Spleen (tissue), 11 donors: ENCODE data around the gene KRTAP10-3. TPM values are rescaled to one million over a fixed set of nuclear protein-coding genes. Genes with fewer than 3 reads are reported as not detected.

Experiments
- DNase-seq: peaks from one replicate; pipeline ENCODE4 v3.0.0-alpha.2; 2020
- H3K27ac ChIP-seq, 8 donors: fragments of 200-600 bp; sonication (generic) in 7 of 8; 1 replicate in 4 of 8; 2 replicates in 4 of 8; pipeline versions ENCODE4 v1.5.0 to v1.8.0; 2016 to 2021; ENCODE audit warnings: inconsistent platforms in 4 of 8, mild to moderate bottlenecking in 4 of 8, moderate library complexity in 1 of 8
- H3K27me3 ChIP-seq, 7 donors: fragments of 200-600 bp; sonication (generic) in 6 of 7; replicated peaks in 1 of 7; 1 replicate in 4 of 7; 2 replicates in 3 of 7; pipeline versions ENCODE4 v1.5.0 to v1.8.0; 2016 to 2021; ENCODE audit warnings: inconsistent platforms in 3 of 7, mild to moderate bottlenecking in 1 of 7
- H3K36me3 ChIP-seq, 6 donors: fragments of 200-600 bp; sonication (generic) in 5 of 6; 1 replicate in 4 of 6; 2 replicates in 2 of 6; pipeline versions ENCODE4 v1.5.0 to v1.8.0; 2016 to 2021; ENCODE audit warnings: inconsistent platforms in 2 of 6
- H3K4me1 ChIP-seq, 6 donors: fragments of 200-600 bp; sonication (generic) in 5 of 6; 1 replicate in 3 of 6; 2 replicates in 3 of 6; pipeline versions ENCODE4 v1.5.0 to v1.8.0; 2016 to 2021; ENCODE audit warnings: inconsistent platforms in 3 of 6
- H3K4me3 ChIP-seq, 8 donors: fragments of 200-600 bp; sonication (generic) in 7 of 8; 1 replicate in 4 of 8; 2 replicates in 4 of 8; pipeline versions ENCODE4 v1.5.0 to v1.8.0; 2016 to 2021; ENCODE audit warnings: inconsistent platforms in 4 of 8, mild to moderate bottlenecking in 4 of 8, moderate library complexity in 2 of 8
- H3K9me3 ChIP-seq, 8 donors: fragments of 200-600 bp; sonication (generic) in 7 of 8; 1 replicate in 4 of 8; 2 replicates in 4 of 8; pipeline versions ENCODE4 v1.5.0 to v1.8.0; 2016 to 2021; ENCODE audit warnings: inconsistent platforms in 4 of 8
- POLR2A ChIP-seq, 3 donors: fragments of 450-650 bp; IDR thresholded peaks; one replicate each; pipeline ENCODE4 v1.5.1; 2017; ENCODE audit warnings: antibody characterized with exemption in 3 of 3, mild to moderate bottlenecking in 1 of 3
- POLR2AphosphoS5 ChIP-seq, 3 donors: sonication (generic); formaldehyde crosslinking; IDR thresholded peaks; one replicate each; pipeline ENCODE4 v1.5.1; 2017; ENCODE audit warnings: antibody characterized with exemption in 3 of 3
- WGBS, 5 donors: extraction: QIAGEN DNeasy Blood & Tissue Kit in 3 of 5; methylation state at CpG; one replicate each; pipeline versions ENCODE4 v1.1.5 to v1.1.7; 2013 to 2018; 5-methylcytosine and 5-hydroxymethylcytosine counted together
- intact Hi-C: fragments of 100-400 bp; cut with DNase I; formaldehyde crosslinking; loops from one replicate; pipeline ENCODE4 v1.15.0; 2023; ENCODE audit warnings: low total_unique reads
- polyA plus RNA-seq, 3 donors: library from polyadenylated mRNA; stranded (reverse); fragments of 200-250 nt; gene quantifications; one replicate each; pipeline ENCODE4 v1.2.1, GENCODE V29; 2013
- total RNA-seq, 7 donors: library from RNA; depleted of rRNA in 3 of 7; stranded (reverse); fragments of >200 nt in 3 of 7; fragmentation: NEBNext Ultra II Directional in 4 of 7; extraction: Animal tissue kit (Norgen Biotek cat#: 25700) in 4 of 7; gene quantifications; one replicate each; pipeline versions ENCODE4 v1.1.0 to v1.2.1, GENCODE V29; 2016 to 2021
- TF ChIP-seq, protein P1 (sequence below), 11 experiments: fragments of 200-600 bp in 7 of 11; fragments of 450-650 bp in 4 of 11; sonication (generic) in 4 of 11; IDR thresholded peaks in 8 of 11; conservative IDR thresholded peaks in 3 of 11; 1 replicate in 7 of 11; 2 replicates in 4 of 11; pipeline versions ENCODE4 v1.4.0 to v1.8.0; 2016 to 2021; ENCODE audit warnings: antibody characterized with exemption in 11 of 11, inconsistent platforms in 4 of 11, mild to moderate bottlenecking in 1 of 11
- donor health status: healthy with polysubstance abuse.
- donor health status: DM: no; HTN: no; CAD: no; lungs with moderate emphysema.
- donor health status: DM: no; HTN: no; CAD: no.
- donor health status: Bipolar disorder and iron deficiency.
- donor health status: healthy.
- donor health status: DM: no; HTN: no; CAD: no.
- donor health status: DM: yes; HTN: yes; CAD: no.

Gene KRTAP10-3
- total and polyA plus RNA-seq, 10 donors: not detected

DNA sequence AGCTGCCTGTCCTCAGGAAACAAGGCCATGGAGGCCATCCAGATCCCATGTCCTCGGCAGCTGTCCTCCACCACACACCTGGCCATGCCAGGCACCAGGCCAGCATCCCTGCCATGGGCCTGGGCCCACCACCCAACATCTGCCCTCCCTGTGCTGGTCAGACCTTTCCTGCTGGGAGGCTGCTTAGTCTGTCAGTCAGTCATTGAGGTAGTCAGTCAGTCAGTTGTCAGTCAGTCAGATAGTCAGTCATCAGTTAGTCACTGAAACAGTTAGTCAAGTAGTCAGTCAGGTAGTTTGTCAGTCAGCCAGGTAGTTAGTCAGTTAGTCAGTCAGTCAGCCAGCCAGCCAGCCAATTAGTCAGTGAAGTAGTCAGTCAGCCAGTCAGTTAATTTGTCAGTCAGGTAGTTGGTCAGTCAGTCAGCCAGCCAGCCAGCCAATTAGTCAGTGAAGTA lies 35.8 kb downstream of the KRTAP10-3 start:
- H3K27me3 ChIP-seq: peaks cover 0 to 31% (median 0%) of the 10 kb centered on the region in 7 donors
- no peak overlapping the region for H3K27ac ChIP-seq
- no peak overlapping the region for H3K4me3 ChIP-seq
- TF ChIP-seq POLR2A (IDR thresholded peaks at IDR 0.05): no peak
- TF ChIP-seq, protein P1, sequence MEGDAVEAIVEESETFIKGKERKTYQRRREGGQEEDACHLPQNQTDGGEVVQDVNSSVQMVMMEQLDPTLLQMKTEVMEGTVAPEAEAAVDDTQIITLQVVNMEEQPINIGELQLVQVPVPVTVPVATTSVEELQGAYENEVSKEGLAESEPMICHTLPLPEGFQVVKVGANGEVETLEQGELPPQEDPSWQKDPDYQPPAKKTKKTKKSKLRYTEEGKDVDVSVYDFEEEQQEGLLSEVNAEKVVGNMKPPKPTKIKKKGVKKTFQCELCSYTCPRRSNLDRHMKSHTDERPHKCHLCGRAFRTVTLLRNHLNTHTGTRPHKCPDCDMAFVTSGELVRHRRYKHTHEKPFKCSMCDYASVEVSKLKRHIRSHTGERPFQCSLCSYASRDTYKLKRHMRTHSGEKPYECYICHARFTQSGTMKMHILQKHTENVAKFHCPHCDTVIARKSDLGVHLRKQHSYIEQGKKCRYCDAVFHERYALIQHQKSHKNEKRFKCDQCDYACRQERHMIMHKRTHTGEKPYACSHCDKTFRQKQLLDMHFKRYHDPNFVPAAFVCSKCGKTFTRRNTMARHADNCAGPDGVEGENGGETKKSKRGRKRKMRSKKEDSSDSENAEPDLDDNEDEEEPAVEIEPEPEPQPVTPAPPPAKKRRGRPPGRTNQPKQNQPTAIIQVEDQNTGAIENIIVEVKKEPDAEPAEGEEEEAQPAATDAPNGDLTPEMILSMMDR (IDR thresholded peaks at IDR 0.05 in 8 of 11, conservative IDR thresholded peaks at IDR 0.05 in 3 of 11): no peak
- no peak for TF ChIP-seq POLR2AphosphoS5 (IDR thresholded peaks at IDR 0.05)
- no peaks in the 10 kb centered on the region for H3K4me1 ChIP-seq
- WGBS, 5 donors: 71 to 82% (median 74%) methylated on average over 1 of the region's 1 CpG; no CpG with 5 or more reads in 2 of the 5 donors
- no peaks in the 10 kb centered on the region for H3K36me3 ChIP-seq
- intact Hi-C loops: no loop called here
- H3K9me3 ChIP-seq: no peaks in the 10 kb centered on the region
- peak; percentile 42 for DNase-seq

DNA sequence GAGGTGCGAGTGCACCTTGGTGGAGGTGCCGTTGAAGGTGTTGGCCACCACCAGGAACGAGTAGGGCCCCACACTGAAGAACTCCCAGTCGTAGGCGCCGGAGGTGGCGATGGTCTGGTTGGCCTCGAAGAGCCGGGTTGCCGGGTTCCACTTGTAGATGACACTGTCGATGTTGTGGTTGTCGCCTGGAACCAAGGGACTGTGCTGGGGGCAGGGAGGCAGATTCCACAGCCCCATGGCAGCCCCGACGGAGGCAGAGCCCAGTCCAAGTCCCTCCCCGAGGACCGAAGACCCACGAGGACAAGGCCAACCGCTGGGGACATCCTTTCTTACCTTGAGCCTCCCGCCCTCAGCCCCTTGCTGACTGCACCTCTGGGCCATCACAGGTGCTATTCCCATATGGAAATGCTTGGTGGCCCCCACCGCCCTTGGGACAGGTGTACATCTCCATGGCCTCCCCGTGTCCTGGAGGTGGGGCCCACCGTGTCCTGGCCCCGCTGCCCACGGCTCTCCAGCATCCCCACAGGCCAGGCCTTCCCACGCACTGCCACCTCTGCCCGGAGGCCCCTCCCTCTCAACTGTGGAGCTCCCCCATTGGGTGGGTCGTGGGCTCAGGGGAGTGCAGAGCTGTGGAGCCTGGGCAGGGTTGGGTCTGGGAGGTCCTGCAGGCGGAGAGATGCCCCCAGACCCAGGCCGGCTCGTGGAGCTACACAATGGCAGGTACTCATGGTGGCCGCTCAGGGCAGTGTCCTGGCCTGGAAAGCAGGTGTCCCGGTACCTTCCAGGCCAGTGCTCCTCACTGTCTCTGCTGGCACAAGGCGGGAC lies 36.5 kb downstream of the KRTAP10-3 start:
- intact Hi-C loops: no loop called here
- peaks cover 0 to 30% (median 0%) of the 10 kb centered on the region in 7 donors for H3K27me3 ChIP-seq
- H3K4me3 ChIP-seq: no peak overlapping the region
- no peaks in the 10 kb centered on the region for H3K36me3 ChIP-seq
- H3K4me1 ChIP-seq: no peaks in the 10 kb centered on the region
- 87 to 94% (median 89%) methylated on average over 20 to 33 of the region's 33 CpGs for WGBS, 5 donors
- H3K27ac ChIP-seq: no peak overlapping the region
- TF ChIP-seq, protein P1 (IDR thresholded peaks at IDR 0.05 in 8 of 11, conservative IDR thresholded peaks at IDR 0.05 in 3 of 11): no peak
- TF ChIP-seq POLR2AphosphoS5 (IDR thresholded peaks at IDR 0.05) (no peak), POLR2A (IDR thresholded peaks at IDR 0.05) (no peak)
- peak; percentile 51 for DNase-seq
- no peaks in the 10 kb centered on the region for H3K9me3 ChIP-seq

DNA sequence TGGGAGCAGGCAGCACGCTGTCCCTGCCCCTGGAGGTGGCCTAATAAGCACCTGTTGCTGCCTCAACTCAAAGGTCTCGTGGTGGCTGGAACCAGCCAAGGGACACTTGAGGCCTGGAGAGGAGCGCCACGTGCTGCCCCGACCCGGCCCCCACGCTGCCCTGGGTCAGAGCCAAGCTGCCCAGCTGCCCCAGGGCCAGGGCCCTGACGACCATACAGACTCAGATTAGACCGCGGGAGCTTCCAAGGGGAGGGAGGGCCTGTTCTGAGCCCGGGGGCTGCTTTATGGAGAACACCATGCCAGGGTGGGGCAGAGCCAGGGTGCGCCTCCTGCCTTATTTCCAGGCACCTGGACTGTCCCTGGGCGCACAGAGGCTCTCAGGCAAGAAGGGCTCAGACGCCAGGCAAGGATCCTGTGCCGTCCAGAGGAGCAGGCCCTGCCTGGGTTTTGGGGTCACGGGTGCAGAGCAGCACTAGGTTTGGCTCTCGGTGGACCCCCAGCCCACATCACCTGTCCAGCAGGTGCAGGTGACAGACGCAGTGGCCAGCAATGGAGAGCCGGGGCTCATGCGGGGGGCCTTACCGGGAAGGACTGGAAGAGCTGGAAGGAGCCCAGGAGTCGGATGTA lies 37.2 kb downstream of the KRTAP10-3 start:
- H3K36me3 ChIP-seq: no peaks in the 10 kb centered on the region
- 75 to 89% (median 83%) methylated on average over 13 to 22 of the region's 22 CpGs for WGBS, 5 donors
- no peak overlapping the region for H3K27ac ChIP-seq
- H3K9me3 ChIP-seq: no peaks in the 10 kb centered on the region
- peaks cover 0 to 30% (median 0%) of the 10 kb centered on the region in 7 donors for H3K27me3 ChIP-seq
- DNase-seq: peak; percentile 44
- intact Hi-C loops: no loop called here
- H3K4me1 ChIP-seq: no peaks in the 10 kb centered on the region
- H3K4me3 ChIP-seq: no peak overlapping the region
- TF ChIP-seq POLR2A (IDR thresholded peaks at IDR 0.05): no peak
- TF ChIP-seq, protein P1 (IDR thresholded peaks at IDR 0.05 in 8 of 11, conservative IDR thresholded peaks at IDR 0.05 in 3 of 11): no peak
- TF ChIP-seq POLR2AphosphoS5 (IDR thresholded peaks at IDR 0.05): no peak
